Fibroblast of peridontal ligament (primary cell): Measurements from ENCODE around the gene CISD2.
"Not testable (repeated sequence)": the region's sequence is repeated elsewhere in the genome, so short reads cannot be mapped to it uniquely, and the experiment has no call there.

ENCODE experiments used
- DNase-seq: peaks from one replicate; pipeline ENCODE4 v3.0.0-alpha.2; 2010; ENCODE audit errors: extremely low read depth

CISD2 gene

GRCh38 chr4:102918859-102919258, 50.1 kb downstream of the CISD2 start:
- DNase-seq, result no peak

GRCh38 chr4:102919697-102920096, 50.9 kb downstream of the CISD2 start:
- not testable (repeated sequence) for DNase-seq

- no peak for DNase-seq
Observed at GRCh38 chr4:102935716-102936115, 66.9 kb downstream of the CISD2 start.

GRCh38 chr4:102938063-102938462, 69.3 kb downstream of the CISD2 start:
- not testable (repeated sequence) for DNase-seq
